ENCODE data around the gene SEC63.

DNA sequence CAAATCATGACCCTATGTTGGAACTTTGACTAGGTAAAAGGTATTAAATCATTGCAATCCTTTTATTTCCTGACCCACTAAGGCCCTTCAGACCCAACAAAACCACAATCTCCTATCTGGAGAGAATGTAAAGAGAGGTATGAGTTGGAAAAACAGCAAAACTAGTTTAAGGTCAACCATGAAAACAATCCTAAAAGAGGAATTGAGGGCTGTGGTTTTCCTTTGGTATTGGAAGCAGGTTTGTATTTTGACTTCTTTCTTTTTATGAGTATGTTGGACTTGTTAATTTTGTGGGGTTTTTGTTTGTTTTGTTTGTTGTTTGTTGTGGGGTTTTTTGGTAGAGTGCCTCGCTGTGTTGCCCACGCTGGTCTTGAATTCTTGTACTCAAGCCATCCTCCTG lies 4.7 kb upstream of the SEC63 start:
- TF ChIP-seq, protein P1, sequence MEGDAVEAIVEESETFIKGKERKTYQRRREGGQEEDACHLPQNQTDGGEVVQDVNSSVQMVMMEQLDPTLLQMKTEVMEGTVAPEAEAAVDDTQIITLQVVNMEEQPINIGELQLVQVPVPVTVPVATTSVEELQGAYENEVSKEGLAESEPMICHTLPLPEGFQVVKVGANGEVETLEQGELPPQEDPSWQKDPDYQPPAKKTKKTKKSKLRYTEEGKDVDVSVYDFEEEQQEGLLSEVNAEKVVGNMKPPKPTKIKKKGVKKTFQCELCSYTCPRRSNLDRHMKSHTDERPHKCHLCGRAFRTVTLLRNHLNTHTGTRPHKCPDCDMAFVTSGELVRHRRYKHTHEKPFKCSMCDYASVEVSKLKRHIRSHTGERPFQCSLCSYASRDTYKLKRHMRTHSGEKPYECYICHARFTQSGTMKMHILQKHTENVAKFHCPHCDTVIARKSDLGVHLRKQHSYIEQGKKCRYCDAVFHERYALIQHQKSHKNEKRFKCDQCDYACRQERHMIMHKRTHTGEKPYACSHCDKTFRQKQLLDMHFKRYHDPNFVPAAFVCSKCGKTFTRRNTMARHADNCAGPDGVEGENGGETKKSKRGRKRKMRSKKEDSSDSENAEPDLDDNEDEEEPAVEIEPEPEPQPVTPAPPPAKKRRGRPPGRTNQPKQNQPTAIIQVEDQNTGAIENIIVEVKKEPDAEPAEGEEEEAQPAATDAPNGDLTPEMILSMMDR (IDR thresholded peaks at IDR 0.05) = no peak
- TF ChIP-seq POLR2A (IDR thresholded peaks at IDR 0.05) = no peak

Data from vagina (tissue), 2 donors.